B cell (primary cell): Measurements from ENCODE around the gene TUBE1. TPM values are rescaled to one million over a fixed set of nuclear protein-coding genes. Genes with fewer than 3 reads are reported as not detected.
"Not testable (repeated sequence)": the region's sequence is repeated elsewhere in the genome, so short reads cannot be mapped to it uniquely, and the experiment has no call there.

Source experiments
- ATAC-seq: fragments of 200-7000 bp; cut with Tn5 transposase; one replicate; pipeline ENCODE4 v1.10.0; 2021; ENCODE audit warnings: low read depth, mild to moderate bottlenecking, moderate number of reproducible peaks, moderate library complexity
- CTCF ChIA-PET: fragments of 350-600 bp; sonication (Branson Sonifier 250); formaldehyde crosslinking; loops from one replicate; lab custom pipeline; 2021; ENCODE audit warnings: antibody characterized with exemption, inconsistent platforms; lab: Charles Lee
- POLR2A ChIA-PET: fragments of 350-600 bp; sonication (Branson Sonifier 250); formaldehyde crosslinking; loops from one replicate; lab custom pipeline; 2021; ENCODE audit warnings: antibody characterized with exemption; lab: Charles Lee
- DNase-seq: peaks from one replicate; pipeline ENCODE4 v3.0.0; 2013
- H2AFZ ChIP-seq: 2 replicates; pipeline ENCODE4 v1.6.1; 2012; ENCODE audit warnings: mild to moderate bottlenecking, low read depth, low read length; ENCODE audit not compliant: insufficient read depth, poor library complexity, severe bottlenecking
- H3K27ac ChIP-seq, 2 donors: 1 replicate in 1 of 2; 2 replicates in 1 of 2; pipeline ENCODE4 v1.5.1; 2012 to 2013; ENCODE audit warnings: low read length in 2 of 2, mild to moderate bottlenecking in 2 of 2, moderate library complexity in 1 of 2
- H3K27me3 ChIP-seq, 4 experiments: fragments of 200-600 bp in 1 of 4; sonication (generic) in 1 of 4; replicated peaks in 1 of 4; 1 replicate in 2 of 4; 2 replicates in 2 of 4; pipeline versions ENCODE4 v1.6.1 to v1.7.0; 2013 to 2016; ENCODE audit warnings: low read length in 3 of 4, mild to moderate bottlenecking in 2 of 4, mixed read lengths in 1 of 4, moderate library complexity in 1 of 4; ENCODE audit not compliant: insufficient read depth in 4 of 4, control insufficient read depth in 3 of 4; ENCODE audit errors: control extremely low read depth in 1 of 4
- H3K36me3 ChIP-seq, 2 experiments: replicated peaks in 1 of 2; 1 replicate in 1 of 2; 2 replicates in 1 of 2; pipeline versions ENCODE4 v1.6.1 to v1.7.1; 2013; ENCODE audit warnings: low read length in 1 of 2; ENCODE audit not compliant: insufficient read depth in 2 of 2, control insufficient read depth in 1 of 2; ENCODE audit errors: control extremely low read depth in 1 of 2, extremely low read depth in 1 of 2
- H3K4me1 ChIP-seq, 2 donors: fragments of 200-600 bp in 1 of 2; sonication (generic) in 1 of 2; 1 replicate in 1 of 2; 2 replicates in 1 of 2; pipeline versions ENCODE4 v1.5.1 to v1.6.1; 2013 to 2017; ENCODE audit warnings: low read length in 2 of 2; ENCODE audit not compliant: control insufficient read depth in 2 of 2, insufficient read depth in 2 of 2
- H3K4me2 ChIP-seq: replicated peaks from 2 replicates; pipeline ENCODE3; 2012; ENCODE audit warnings: mild to moderate bottlenecking, low read depth, low read length; ENCODE audit not compliant: poor library complexity, severe bottlenecking
- H3K4me3 ChIP-seq, 5 experiments: fragments of 200-600 bp in 1 of 5; sonication (generic) in 1 of 5; 1 replicate in 3 of 5; 2 replicates in 2 of 5; pipeline versions ENCODE4 v1.5.1 to v1.7.0; 2011 to 2016; ENCODE audit warnings: low read length in 4 of 5, mild to moderate bottlenecking in 4 of 5, low read depth in 2 of 5, control low read depth in 1 of 5, moderate library complexity in 1 of 5; ENCODE audit not compliant: insufficient read depth in 1 of 5; ENCODE audit errors: control extremely low read depth in 1 of 5, extremely low read depth in 1 of 5
- H3K79me2 ChIP-seq: fragments of 200-600 bp; sonication (generic); one replicate; pipeline ENCODE4 v1.6.0; 2016; ENCODE audit warnings: low read length; ENCODE audit not compliant: control insufficient read depth, insufficient read depth
- H3K9ac ChIP-seq: fragments of 200-600 bp; sonication (generic); 2 replicates; pipeline ENCODE4 v1.6.1; 2017; ENCODE audit warnings: mild to moderate bottlenecking, low read length, moderate library complexity
- H3K9me3 ChIP-seq, 3 donors: one replicate each; pipeline versions ENCODE4 v1.6.1 to v1.7.1; 2013; ENCODE audit warnings: low read length in 2 of 3; ENCODE audit not compliant: control insufficient read depth in 2 of 3, insufficient read depth in 1 of 3; ENCODE audit errors: control extremely low read depth in 1 of 3
- H4K20me1 ChIP-seq: 2 replicates; pipeline ENCODE4 v1.6.0; 2012; ENCODE audit warnings: mild to moderate bottlenecking, low read length; ENCODE audit not compliant: insufficient read depth, control insufficient read depth, poor library complexity, severe bottlenecking
- H3K27ac Mint-ChIP-seq: one replicate; pipeline ENCODE4 v1.8.0; 2021; ENCODE audit warnings: mixed read lengths
- H3K27me3 Mint-ChIP-seq: one replicate; pipeline ENCODE4 v1.8.0; 2021; ENCODE audit warnings: mixed read lengths
- H3K4me1 Mint-ChIP-seq: one replicate; pipeline ENCODE4 v1.8.0; 2021; ENCODE audit warnings: mixed read lengths
- H3K4me3 Mint-ChIP-seq: one replicate; pipeline ENCODE4 v1.8.0; 2021; ENCODE audit warnings: mixed read lengths
- H3K9me3 Mint-ChIP-seq: one replicate; pipeline ENCODE4 v1.8.0; 2022; ENCODE audit warnings: mixed read lengths; ENCODE audit not compliant: insufficient read depth
- EZH2 ChIP-seq: IDR thresholded peaks from 2 replicates; pipeline ENCODE4 v1.6.1; 2012; ENCODE audit warnings: borderline replicate concordance, low read depth, mild to moderate bottlenecking, moderate library complexity, low read length; ENCODE audit not compliant: insufficient read depth, poor library complexity, severe bottlenecking
- WGBS: methylation state at CpG from one replicate; pipeline ENCODE4 v1.1.5; 2013; ENCODE audit warnings: missing lambda C conversion rate; ENCODE audit not compliant: insufficient coverage; 5-methylcytosine and 5-hydroxymethylcytosine counted together
- intact Hi-C: fragments of 100-400 bp; cut with micrococcal nuclease; formaldehyde crosslinking; loops from one replicate; pipeline ENCODE4 v1.10.0; 2022
- polyA plus RNA-seq: library from polyadenylated mRNA; depleted of rRNA; stranded (reverse); fragments of >200 nt; gene quantifications from 2 replicates; pipeline ENCODE4 v1.2.3, GENCODE V29; 2012
- total RNA-seq, 2 donors: library from RNA; stranded (reverse); fragments of 120-200 nt in 1 of 2; gene quantifications; 1 replicate in 1 of 2; 2 replicates in 1 of 2; pipeline versions ENCODE4 v1.2.3 to v1.2.4, GENCODE V29; 2013 to 2022
- TF ChIP-seq, protein P1 (sequence below): fragments of 200-600 bp; IDR thresholded peaks from one replicate; pipeline ENCODE4 v1.8.0; 2022; ENCODE audit warnings: antibody characterized with exemption, mild to moderate bottlenecking

TUBE1 gene
- total and polyA plus RNA-seq, 2 donors (not counting 1 experiment from before 2014, with no cell fraction given) = 14.3 to 24.5 TPM

DNA sequence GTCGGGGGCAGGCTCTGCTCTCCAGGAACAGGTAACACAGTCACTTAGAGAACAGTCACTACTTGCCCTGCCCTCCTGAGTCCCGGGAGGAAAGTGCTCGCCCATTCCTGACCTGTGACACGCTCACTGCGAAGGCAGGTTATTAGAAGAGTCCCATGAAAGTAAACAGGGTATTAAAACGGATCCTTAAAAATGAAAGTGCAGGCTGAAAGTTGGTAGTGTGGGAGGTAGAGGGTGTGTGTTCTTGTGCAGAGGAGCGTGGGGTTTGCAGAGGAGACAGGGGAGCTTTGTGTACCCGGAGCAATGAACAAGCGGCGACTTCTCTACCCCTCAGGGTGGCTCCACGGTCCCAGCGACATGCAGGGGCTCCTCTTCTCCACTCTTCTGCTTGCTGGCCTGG is 33.3 kb downstream of the TUBE1 start, which contains the start of gene CCN6:
CCN6 (plus strand) TSS at position 104 of the 400 bp plus-strand sequence; CDS start at position 358, 254 bp downstream.
- Histone ChIP-seq H2AFZ (no peak within 1 kb of the TSS), H3K27me3 (peaks cover 0 to 14% (median 0%) of the 10 kb centered on the region in 4 experiments), H3K36me3 (no peaks in the 10 kb centered on the region), H3K4me1 (no peaks in the 10 kb centered on the region), H3K4me3 (no peak within 1 kb of the TSS), H3K27ac (no peak within 1 kb of the TSS), H3K4me2 (no peak within 1 kb of the TSS), H4K20me1 (no peaks in the 10 kb centered on the region), H3K79me2 (no peaks in the 10 kb centered on the region), H3K9me3 (no peaks in the 10 kb centered on the region), H3K9ac (no peak within 1 kb of the TSS)
- H3K9me3 Mint-ChIP-seq = no peaks in the 10 kb centered on the region
- ATAC-seq (no peak), DNase-seq (no peak)
- POLR2A ChIA-PET = no interaction called here
- H3K4me3 Mint-ChIP-seq = no peak within 1 kb of the TSS
- no peaks in the 10 kb centered on the region for H3K4me1 Mint-ChIP-seq
- intact Hi-C loops = no loop called here
- WGBS = 93% methylated on average over 8 of the region's 12 CpGs
- H3K27me3 Mint-ChIP-seq = peaks cover 7% of the 10 kb centered on the region
- no peak for TF ChIP-seq EZH2
- TF ChIP-seq, protein P1, sequence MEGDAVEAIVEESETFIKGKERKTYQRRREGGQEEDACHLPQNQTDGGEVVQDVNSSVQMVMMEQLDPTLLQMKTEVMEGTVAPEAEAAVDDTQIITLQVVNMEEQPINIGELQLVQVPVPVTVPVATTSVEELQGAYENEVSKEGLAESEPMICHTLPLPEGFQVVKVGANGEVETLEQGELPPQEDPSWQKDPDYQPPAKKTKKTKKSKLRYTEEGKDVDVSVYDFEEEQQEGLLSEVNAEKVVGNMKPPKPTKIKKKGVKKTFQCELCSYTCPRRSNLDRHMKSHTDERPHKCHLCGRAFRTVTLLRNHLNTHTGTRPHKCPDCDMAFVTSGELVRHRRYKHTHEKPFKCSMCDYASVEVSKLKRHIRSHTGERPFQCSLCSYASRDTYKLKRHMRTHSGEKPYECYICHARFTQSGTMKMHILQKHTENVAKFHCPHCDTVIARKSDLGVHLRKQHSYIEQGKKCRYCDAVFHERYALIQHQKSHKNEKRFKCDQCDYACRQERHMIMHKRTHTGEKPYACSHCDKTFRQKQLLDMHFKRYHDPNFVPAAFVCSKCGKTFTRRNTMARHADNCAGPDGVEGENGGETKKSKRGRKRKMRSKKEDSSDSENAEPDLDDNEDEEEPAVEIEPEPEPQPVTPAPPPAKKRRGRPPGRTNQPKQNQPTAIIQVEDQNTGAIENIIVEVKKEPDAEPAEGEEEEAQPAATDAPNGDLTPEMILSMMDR = no peak
- H3K27ac Mint-ChIP-seq = no peak within 1 kb of the TSS
- CTCF ChIA-PET = no interaction called here

DNA sequence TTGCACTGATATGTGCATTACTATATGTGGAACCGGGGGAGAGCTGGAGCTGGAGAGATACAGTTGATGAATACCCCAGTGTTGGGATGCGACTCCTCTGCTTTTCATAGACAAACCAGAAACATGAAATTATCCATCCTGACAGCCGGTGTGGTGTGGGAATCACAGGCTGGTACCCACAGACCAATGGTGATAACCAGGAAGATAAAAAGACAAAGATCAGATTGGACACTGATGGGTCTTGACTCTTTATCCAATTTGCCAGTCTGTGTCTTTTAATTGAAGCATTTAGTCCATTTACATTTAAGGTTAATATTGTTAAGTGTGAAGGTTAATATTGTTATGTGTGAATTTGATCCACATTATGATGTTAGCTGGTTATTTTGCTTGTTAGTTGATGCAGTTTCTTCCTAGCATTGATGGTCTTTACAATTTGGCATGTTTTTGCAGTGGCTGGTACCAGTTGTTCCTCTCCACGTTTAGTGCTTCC is 36.0 kb downstream of the TUBE1 start:
- ATAC-seq, intact Hi-C loops, H3K27ac ChIP-seq, H3K4me1 Mint-ChIP-seq, H3K4me3 ChIP-seq, H4K20me1 ChIP-seq, H3K27me3 Mint-ChIP-seq, H3K79me2 ChIP-seq, H3K4me3 Mint-ChIP-seq, H3K4me2 ChIP-seq, POLR2A ChIA-PET, H2AFZ ChIP-seq, H3K27me3 ChIP-seq, H3K9me3 ChIP-seq, H3K9ac ChIP-seq, H3K4me1 ChIP-seq, H3K27ac Mint-ChIP-seq, DNase-seq, H3K9me3 Mint-ChIP-seq, H3K36me3 ChIP-seq: not testable (repeated sequence)
- WGBS = no CpG with 5 or more reads among the region's 4 CpGs
- CTCF ChIA-PET = interaction anchor here (1.6 to 1.7 kb wide), 2 partner anchors 11 to 342 kb away, joined by 7 read pairs; no protein-coding TSS in a partner anchor
